Measurements from ENCODE around the gene PGM5. TPM values are rescaled to one million over a fixed set of nuclear protein-coding genes. Genes with fewer than 3 reads are reported as not detected.

The PGM5 gene
- total and polyA plus RNA-seq, 2 of the 4 experiments (the other 2 are of a cell fraction) = 8.3 to 14.7 TPM

- WGBS, 2 experiments (ENCODE audit: extremely low coverage in 2 of 2, insufficient read length in 1 of 2) = no CpG with 5 or more reads among the region's 3 CpGs
- intact Hi-C loops (cut with micrococcal nuclease) = no loop called here
These were observed 177.3 kb downstream of the PGM5 start for GRCh38 chr9:68533678-68534077.

More at GRCh38 chr9:68533678-68534077, 177.3 kb downstream of the PGM5 start:
- no peak overlapping the region for H3K27ac ChIP-seq (ENCODE audit: insufficient read depth, low read length)
- H3K23ac ChIP-seq (ENCODE audit: low read depth, low read length) = no peak overlapping the region
- ChIA-PET CTCF (interaction anchor here (0.5 kb wide), 1 partner anchor 8 kb away, joined by 3 read pairs; no protein-coding TSS in a partner anchor), POLR2A (ENCODE audit: unreplicated experiment) (interaction anchor here (0.6 kb wide), 1 partner anchor 19 kb away, joined by 3 read pairs; no protein-coding TSS in a partner anchor)
- ATAC-seq (ENCODE audit: low read depth) (no peak), DNase-seq (peak; percentile 13)
- no peak overlapping the region for H2BK120ac ChIP-seq (ENCODE audit: low read depth, low read length)
- no peak overlapping the region for H2BK20ac ChIP-seq (ENCODE audit: low read depth, low read length)
- no peaks in the 10 kb centered on the region for H3K4me1 ChIP-seq (ENCODE audit: control insufficient read depth, insufficient read depth, low read length)
- no peaks in the 10 kb centered on the region for H3K27me3 ChIP-seq (ENCODE audit: control insufficient read depth, insufficient read depth, low read length)
- no peak overlapping the region for H4K5ac ChIP-seq (ENCODE audit: low read depth, low read length)
- H4K8ac ChIP-seq (ENCODE audit: low read depth in 2 of 2, low read length in 2 of 2) = no peak overlapping the region
- BruUV-seq (replicated peaks) = no TSS peak
- no peak overlapping the region for H3K4me3 ChIP-seq (ENCODE audit: insufficient read depth, low read depth, low read length)
- H2AFZ ChIP-seq (replicated peaks; ENCODE audit: low read length, poor library complexity) = no peak overlapping the region
- H3K14ac ChIP-seq (replicated peaks; ENCODE audit: low read depth, low read length) = no peak overlapping the region
- no peak overlapping the region for H2BK5ac ChIP-seq (ENCODE audit: low read depth, low read length, poor library complexity, severe bottlenecking)
- no peaks in the 10 kb centered on the region for H3K9me3 ChIP-seq (ENCODE audit: control insufficient read depth, insufficient read depth, low read length)
- no peaks in the 10 kb centered on the region for H3K79me1 ChIP-seq (ENCODE audit: low read depth in 1 of 2, low read length in 2 of 2)
- no peaks in the 10 kb centered on the region for H3K36me3 ChIP-seq (ENCODE audit: control insufficient read depth, insufficient read depth, low read length)
- no peak overlapping the region for H2AK5ac ChIP-seq (ENCODE audit: low read depth, low read length)
- H3K56ac ChIP-seq (ENCODE audit: extremely low read depth, insufficient read depth, low read length) = no peak overlapping the region
- H3K4me2 ChIP-seq (ENCODE audit: low read depth, low read length) = no peak overlapping the region
- no peak overlapping the region for H2AK9ac ChIP-seq (replicated peaks; ENCODE audit: low read depth, low read length, poor library complexity)
- dilution Hi-C loops (cut with HindIII; ENCODE audit: low sequenced_read_pairs, unreplicated experiment) = no loop called here
- H3K9me1 ChIP-seq (ENCODE audit: insufficient read depth, low read length) = no peaks in the 10 kb centered on the region
- TF ChIP-seq MAFK (IDR thresholded peaks at IDR 0.05; ENCODE audit: low read depth, low read length) (no peak), RCOR1 (IDR thresholded peaks at IDR 0.05; ENCODE audit: insufficient replicate concordance, low read length) (no peak), RAD21 (IDR thresholded peaks at IDR 0.05; ENCODE audit: low read length) (no peak), FOS (IDR thresholded peaks at IDR 0.05; ENCODE audit: low read depth, low read length) (no peak), CEBPB (IDR thresholded peaks at IDR 0.05; ENCODE audit: low read depth, low read length) (no peak), SMC3 (IDR thresholded peaks at IDR 0.05; ENCODE audit: low read depth, low read length) (no peak), NFE2L2 (IDR thresholded peaks at IDR 0.05; ENCODE audit: low read depth, low read length) (no peak), ELK1 (IDR thresholded peaks at IDR 0.05; ENCODE audit: borderline replicate concordance, low read depth, low read length) (no peak), POLR2A (IDR thresholded peaks at IDR 0.05; ENCODE audit: low read depth, low read length) (no peak), CHD1 (IDR thresholded peaks at IDR 0.05; ENCODE audit: low read depth, low read length) (no peak), BHLHE40 (IDR thresholded peaks at IDR 0.05; ENCODE audit: low read depth, low read length) (no peak), CTCF (conservative IDR thresholded peaks at IDR 0.05; ENCODE audit: low read depth, low read length) (no peak)
- H4K91ac ChIP-seq (ENCODE audit: insufficient read depth, low read depth, low read length) = no peak overlapping the region
- no peak overlapping the region for H3K18ac ChIP-seq (ENCODE audit: low read depth, low read length)
- in situ Hi-C loops (cut with MboI; ENCODE audit: low sequenced_read_pairs) = no loop called here
- no peak overlapping the region for H2BK15ac ChIP-seq (ENCODE audit: low read depth, low read length)
- no peak overlapping the region for H3K4ac ChIP-seq (ENCODE audit: low read depth, low read length)
- H4K20me1 ChIP-seq (ENCODE audit: insufficient read depth, low read length) = no peaks in the 10 kb centered on the region
- H3K9ac ChIP-seq (ENCODE audit: low read depth, low read length) = no peak overlapping the region
